ENCODE measurements around the gene TSSK2. TPM values are rescaled to one million over a fixed set of nuclear protein-coding genes. Genes with fewer than 3 reads are reported as not detected.

TSSK2 gene
- total and polyA plus RNA-seq, 7 donors: 0.14 to 0.32 (median 0.28) TPM; not detected in 3

DNA sequence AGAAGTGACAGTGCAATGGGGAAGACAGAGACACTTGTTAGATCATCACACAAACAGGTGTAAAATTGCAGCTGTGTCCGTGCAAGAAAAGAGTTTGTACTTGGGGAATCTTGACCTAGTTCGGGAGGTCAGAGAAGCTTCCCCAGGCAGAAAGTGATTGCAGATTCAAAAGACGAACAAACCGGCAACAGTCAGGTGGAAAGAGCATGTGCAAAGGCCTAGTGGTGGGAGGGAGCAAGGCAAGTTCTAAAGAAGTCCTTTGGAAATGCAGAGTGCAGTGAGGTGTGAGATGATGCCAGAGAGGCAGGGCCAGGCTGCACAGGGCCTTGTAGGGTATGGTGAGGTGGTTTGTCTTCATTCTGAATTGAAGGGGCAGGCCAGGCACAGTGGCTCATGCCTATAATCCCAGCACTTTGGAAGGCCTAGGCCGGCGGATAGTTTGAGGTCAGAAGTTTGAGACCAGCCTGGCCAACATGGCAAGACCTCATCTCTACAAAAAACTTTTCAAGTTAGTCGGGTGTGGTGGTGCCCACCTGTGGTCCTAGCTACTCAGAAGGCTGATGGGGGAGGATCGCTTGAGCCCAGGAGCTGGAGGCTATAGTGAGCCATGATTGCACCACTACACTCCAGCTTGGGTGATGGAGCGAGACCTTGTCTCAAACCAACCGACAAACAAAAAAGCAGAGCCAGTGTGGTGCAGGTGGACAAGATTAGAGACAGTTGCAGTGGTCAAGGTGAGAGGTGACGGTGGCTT lies 15.3 kb downstream of the TSSK2 start:
- ATAC-seq (no peak), DNase-seq (no peak)
- peaks cover 0 to 37% (median 25%) of the 10 kb centered on the region in 3 donors for H3K27me3 ChIP-seq (ENCODE audit: insufficient read depth in 3 of 3, low read length in 2 of 3)
- H3K36me3 ChIP-seq (ENCODE audit: insufficient read depth in 1 of 2, low read depth in 1 of 2): peaks cover 0 to 15% of the 10 kb centered on the region in 2 donors
- WGBS, 3 donors: 78 to 82% (median 82%) methylated on average over 11 of the region's 11 CpGs
- intact Hi-C loops (cut with DNase I): no loop called here
- no peak overlapping the region for H3K27ac ChIP-seq
- peaks cover 15% of the 10 kb centered on the region for H3K4me1 ChIP-seq
- no peaks in the 10 kb centered on the region for H3K9me3 ChIP-seq
- H3K4me3 ChIP-seq: no peak overlapping the region
- TF ChIP-seq, protein P1, sequence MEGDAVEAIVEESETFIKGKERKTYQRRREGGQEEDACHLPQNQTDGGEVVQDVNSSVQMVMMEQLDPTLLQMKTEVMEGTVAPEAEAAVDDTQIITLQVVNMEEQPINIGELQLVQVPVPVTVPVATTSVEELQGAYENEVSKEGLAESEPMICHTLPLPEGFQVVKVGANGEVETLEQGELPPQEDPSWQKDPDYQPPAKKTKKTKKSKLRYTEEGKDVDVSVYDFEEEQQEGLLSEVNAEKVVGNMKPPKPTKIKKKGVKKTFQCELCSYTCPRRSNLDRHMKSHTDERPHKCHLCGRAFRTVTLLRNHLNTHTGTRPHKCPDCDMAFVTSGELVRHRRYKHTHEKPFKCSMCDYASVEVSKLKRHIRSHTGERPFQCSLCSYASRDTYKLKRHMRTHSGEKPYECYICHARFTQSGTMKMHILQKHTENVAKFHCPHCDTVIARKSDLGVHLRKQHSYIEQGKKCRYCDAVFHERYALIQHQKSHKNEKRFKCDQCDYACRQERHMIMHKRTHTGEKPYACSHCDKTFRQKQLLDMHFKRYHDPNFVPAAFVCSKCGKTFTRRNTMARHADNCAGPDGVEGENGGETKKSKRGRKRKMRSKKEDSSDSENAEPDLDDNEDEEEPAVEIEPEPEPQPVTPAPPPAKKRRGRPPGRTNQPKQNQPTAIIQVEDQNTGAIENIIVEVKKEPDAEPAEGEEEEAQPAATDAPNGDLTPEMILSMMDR (IDR thresholded peaks at IDR 0.05): no peak

DNA sequence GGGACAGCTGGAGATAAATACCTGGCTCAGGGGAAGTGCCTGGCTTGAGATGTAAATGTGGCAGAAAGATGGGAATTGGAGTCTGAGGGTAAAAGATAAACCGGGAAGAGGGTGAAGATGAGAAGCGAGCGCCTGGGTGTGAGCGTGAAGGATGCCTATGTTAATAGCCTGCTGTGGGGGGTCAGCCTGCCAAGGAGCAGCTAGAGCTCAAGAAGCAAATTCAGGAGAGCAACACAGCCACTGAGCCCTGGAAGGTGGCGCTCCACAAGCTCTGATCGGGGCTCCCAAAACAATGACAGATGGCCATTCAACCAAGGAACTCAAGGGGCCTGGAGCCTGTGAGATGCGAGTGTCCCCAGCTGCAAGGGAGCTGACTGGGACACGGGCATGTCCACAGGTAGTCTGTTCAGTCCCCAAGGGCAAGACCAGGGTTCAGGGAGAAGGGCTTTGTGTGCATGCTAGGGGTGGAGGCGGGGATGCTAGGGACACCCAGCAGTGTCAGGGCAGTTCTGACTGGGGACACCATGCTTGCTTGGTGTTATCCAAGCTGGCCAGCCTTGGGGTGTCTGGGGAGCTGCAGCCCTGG lies 16.2 kb downstream of the TSSK2 start:
- TF ChIP-seq, protein P1 (IDR thresholded peaks at IDR 0.05): no peak
- intact Hi-C loops (cut with DNase I): no loop called here
- no peak overlapping the region for H3K4me3 ChIP-seq
- peaks cover 15% of the 10 kb centered on the region for H3K4me1 ChIP-seq
- DNase-seq (no peak), ATAC-seq (no peak)
- WGBS, 3 donors: 32 to 44% (median 37%) methylated on average over 9 of the region's 9 CpGs
- H3K36me3 ChIP-seq (ENCODE audit: insufficient read depth in 1 of 2, low read depth in 1 of 2): peaks cover 0 to 6% of the 10 kb centered on the region in 2 donors
- H3K27ac ChIP-seq: no peak overlapping the region
- peaks cover 0 to 46% (median 31%) of the 10 kb centered on the region in 3 donors for H3K27me3 ChIP-seq (ENCODE audit: insufficient read depth in 3 of 3, low read length in 2 of 3)
- H3K9me3 ChIP-seq: no peaks in the 10 kb centered on the region

DNA sequence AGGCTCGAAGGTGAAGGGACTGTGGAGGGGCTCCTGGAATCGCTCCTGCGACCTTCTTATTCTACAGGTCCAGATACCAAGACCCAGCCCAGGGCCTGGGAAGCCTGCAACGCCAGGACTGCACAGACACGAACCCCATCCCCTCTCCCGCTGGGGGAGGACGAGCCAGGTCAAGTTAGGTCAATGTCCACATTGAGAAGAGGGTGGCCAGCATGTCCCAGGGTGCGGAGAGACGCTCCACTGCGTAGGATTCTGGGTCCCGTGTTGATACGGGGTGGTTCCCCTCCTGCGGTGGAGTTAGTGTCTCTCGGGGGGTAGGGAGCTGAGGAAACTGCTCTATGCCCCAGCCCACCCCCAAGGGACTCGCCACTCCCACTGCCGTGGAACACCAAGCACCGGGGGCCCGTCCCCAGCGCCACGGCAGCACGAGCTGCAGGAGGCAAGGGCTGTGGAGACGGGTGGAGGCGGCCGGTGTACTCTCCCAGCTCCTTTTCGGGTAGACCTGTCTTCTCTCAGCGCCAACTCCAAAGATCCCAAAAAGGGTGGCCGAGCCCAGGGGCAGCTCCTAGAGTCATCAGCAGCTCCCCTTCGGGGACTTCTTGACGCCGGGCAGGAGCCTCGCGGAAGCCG lies 17.4 kb downstream of the TSSK2 start:
- Histone ChIP-seq H3K4me1 (peaks cover 10% of the 10 kb centered on the region), H3K27me3 (ENCODE audit: insufficient read depth in 3 of 3, low read length in 2 of 3) (peaks cover 0 to 55% (median 31%) of the 10 kb centered on the region in 3 donors), H3K27ac (no peak overlapping the region), H3K36me3 (ENCODE audit: insufficient read depth in 1 of 2, low read depth in 1 of 2) (no peaks in the 10 kb centered on the region), H3K4me3 (peak overlapping the region; percentile 57), H3K9me3 (no peaks in the 10 kb centered on the region)
- no peak for DNase-seq
- ATAC-seq: no peak
- intact Hi-C loops (cut with DNase I): no loop called here
- WGBS, 3 donors: 27 to 30% (median 29%) methylated on average over 30 to 33 of the region's 33 CpGs
- TF ChIP-seq, protein P1 (IDR thresholded peaks at IDR 0.05): no peak

DNA sequence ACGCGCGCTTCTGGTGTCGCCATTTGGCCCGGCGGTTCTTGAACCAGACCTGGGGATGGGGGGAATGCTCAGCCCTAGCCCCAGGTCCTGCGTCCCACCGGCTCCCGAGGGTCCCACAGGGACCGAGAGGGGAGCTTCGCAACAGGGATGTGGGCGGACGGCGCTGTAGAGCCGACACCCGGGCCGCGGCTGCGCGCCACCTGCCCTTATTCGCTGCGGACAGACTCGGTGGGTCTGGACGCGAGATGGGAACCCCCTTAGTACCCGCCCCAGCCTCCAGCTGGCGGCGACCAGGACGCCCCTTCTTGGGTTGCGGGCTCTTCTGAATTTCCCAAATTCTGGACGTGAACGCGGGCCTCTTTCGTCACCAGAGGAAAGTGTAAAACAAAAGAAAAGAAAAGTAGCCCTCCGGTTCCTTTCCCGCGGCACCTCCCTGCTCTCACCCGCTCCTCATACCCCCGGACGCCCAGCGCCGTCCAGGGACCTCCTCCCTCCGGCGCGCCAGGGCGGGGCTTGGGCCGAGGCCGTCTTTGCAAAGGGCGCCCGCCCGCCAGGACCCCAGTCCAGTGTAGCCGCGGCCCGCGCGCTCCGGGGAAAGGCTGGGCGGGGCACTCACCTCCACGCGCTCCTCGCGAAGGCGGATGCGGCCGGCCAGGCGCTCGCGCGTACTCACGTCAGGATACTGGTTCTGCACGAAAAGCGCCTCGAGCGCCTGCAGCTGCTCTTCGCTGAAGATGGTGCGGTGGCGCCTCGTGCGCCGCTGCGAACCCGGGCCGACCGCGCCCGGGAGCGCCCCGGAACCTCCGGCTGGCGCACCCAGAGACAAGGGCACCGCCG lies 18.2 kb downstream of the TSSK2 start:
- WGBS, 3 donors: 1 to 2% (median 1%) methylated on average over 51 to 92 of the region's 92 CpGs
- TF ChIP-seq, protein P1 (IDR thresholded peaks at IDR 0.05): no peak
- Histone ChIP-seq H3K4me3 (peak overlapping the region; percentile 57), H3K9me3 (no peaks in the 10 kb centered on the region), H3K4me1 (peaks cover 6% of the 10 kb centered on the region), H3K27ac (no peak overlapping the region), H3K27me3 (ENCODE audit: insufficient read depth in 3 of 3, low read length in 2 of 3) (peaks cover 0 to 62% (median 31%) of the 10 kb centered on the region in 3 donors), H3K36me3 (ENCODE audit: insufficient read depth in 1 of 2, low read depth in 1 of 2) (no peaks in the 10 kb centered on the region)
- ATAC-seq (no peak), DNase-seq (no peak)
- intact Hi-C loops (cut with DNase I): no loop called here

Measured in psoas muscle (tissue), 8 donors.